ENCODE data around the gene ANKRD44.

DNA sequence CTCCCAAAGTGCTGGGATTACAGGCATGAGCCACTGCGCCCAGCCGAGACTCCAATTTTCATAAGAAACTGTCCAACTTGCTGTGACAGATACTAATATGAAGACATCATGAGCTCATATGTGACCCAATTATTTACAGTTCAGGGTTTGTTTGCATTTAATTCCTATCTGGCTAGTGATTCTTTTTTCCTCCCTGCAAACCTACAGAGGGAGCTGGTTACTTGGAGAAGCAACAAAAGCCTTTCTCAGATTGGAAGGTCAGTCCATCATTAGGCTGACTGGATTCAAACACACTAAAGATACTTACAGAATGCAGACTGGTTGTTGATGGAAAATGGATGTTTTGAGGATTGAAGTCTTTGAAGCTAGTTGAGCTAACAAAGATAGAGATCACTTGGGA, 176.4 kb downstream of the ANKRD44 start:
- TF ChIP-seq EGR1 (IDR thresholded peaks at IDR 0.05; ENCODE audit: borderline replicate concordance, low read depth, low read length) (no peak), POLR2A (IDR thresholded peaks at IDR 0.05; ENCODE audit: control extremely low read depth in 1 of 2, low read depth in 2 of 2, low read length in 2 of 2) (no peak), POLR2AphosphoS5 (IDR thresholded peaks at IDR 0.05; ENCODE audit: low read depth, low read length) (no peak)
- TF ChIP-seq, protein P1, sequence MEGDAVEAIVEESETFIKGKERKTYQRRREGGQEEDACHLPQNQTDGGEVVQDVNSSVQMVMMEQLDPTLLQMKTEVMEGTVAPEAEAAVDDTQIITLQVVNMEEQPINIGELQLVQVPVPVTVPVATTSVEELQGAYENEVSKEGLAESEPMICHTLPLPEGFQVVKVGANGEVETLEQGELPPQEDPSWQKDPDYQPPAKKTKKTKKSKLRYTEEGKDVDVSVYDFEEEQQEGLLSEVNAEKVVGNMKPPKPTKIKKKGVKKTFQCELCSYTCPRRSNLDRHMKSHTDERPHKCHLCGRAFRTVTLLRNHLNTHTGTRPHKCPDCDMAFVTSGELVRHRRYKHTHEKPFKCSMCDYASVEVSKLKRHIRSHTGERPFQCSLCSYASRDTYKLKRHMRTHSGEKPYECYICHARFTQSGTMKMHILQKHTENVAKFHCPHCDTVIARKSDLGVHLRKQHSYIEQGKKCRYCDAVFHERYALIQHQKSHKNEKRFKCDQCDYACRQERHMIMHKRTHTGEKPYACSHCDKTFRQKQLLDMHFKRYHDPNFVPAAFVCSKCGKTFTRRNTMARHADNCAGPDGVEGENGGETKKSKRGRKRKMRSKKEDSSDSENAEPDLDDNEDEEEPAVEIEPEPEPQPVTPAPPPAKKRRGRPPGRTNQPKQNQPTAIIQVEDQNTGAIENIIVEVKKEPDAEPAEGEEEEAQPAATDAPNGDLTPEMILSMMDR (IDR thresholded peaks at IDR 0.05; ENCODE audit: control extremely low read depth in 1 of 3, insufficient read depth in 1 of 3, low read depth in 1 of 3, low read length in 3 of 3) = no peak

Data from H1 (cell line).